ENCODE measurements around the gene ONECUT3. TPM values are rescaled to one million over a fixed set of nuclear protein-coding genes. Genes with fewer than 3 reads are reported as not detected.

The ONECUT3 gene
- total and polyA plus RNA-seq, 9 of the 15 experiments (the other 6 are each of a cell fraction or from before 2014, with no cell fraction given) = not detected

GRCh38 chr19:1763648-1764639 is 10.6 kb downstream of the ONECUT3 start:
- no TSS peak for BruUV-seq (replicated peaks)
- Histone ChIP-seq H3K4me1 (replicated peaks in 1 of 2; ENCODE audit: control insufficient read depth in 2 of 2, insufficient read depth in 2 of 2, low read length in 2 of 2) (peaks cover 9 to 63% of the 10 kb centered on the region in 2 experiments; a peak in 4 of 5 replicates), H3K27ac (ENCODE audit: extremely low read depth, low read depth, low read length) (no peak overlapping the region), H2AFZ (ENCODE audit: low read depth, low read length) (no peak overlapping the region), H3K79me2 (ENCODE audit: control insufficient read depth, insufficient read depth, low read length) (no peaks in the 10 kb centered on the region), H3K9me3 (replicated peaks; ENCODE audit: control insufficient read depth, insufficient read depth, low read depth, low read length) (no peaks in the 10 kb centered on the region), H3K27me3 (ENCODE audit: control insufficient read depth in 2 of 2, insufficient read depth in 2 of 2, low read length in 2 of 2) (peaks cover 8 to 36% of the 10 kb centered on the region in 2 experiments; a peak in 4 of 5 replicates), H3K9me1 (ENCODE audit: control insufficient read depth, insufficient read depth, low read length) (no peaks in the 10 kb centered on the region), H3K36me3 (ENCODE audit: control insufficient read depth, insufficient read depth, low read length) (no peaks in the 10 kb centered on the region), H3K9ac (ENCODE audit: insufficient read depth in 1 of 2, low read depth in 2 of 2, low read length in 2 of 2) (no peak overlapping the region), H3K4me3 (no peak overlapping the region), H4K20me1 (replicated peaks; ENCODE audit: control insufficient read depth, insufficient read depth, low read length) (no peaks in the 10 kb centered on the region; the same call in 1 of the 2 replicates), H3K4me2 (ENCODE audit: insufficient read depth, low read length) (no peak overlapping the region)
- 6% methylated on average over 36 of the region's 39 CpGs for WGBS (ENCODE audit: insufficient coverage, low coverage, missing lambda C conversion rate)
- FAIRE-seq (no peak), DNase-seq (ENCODE audit: extremely low read depth in 1 of 4, low spot score in 3 of 4) (no peak), ATAC-seq (no peak)
- intact Hi-C loops (cut with micrococcal nuclease) = loop anchor here (10.0 kb wide), 1 partner anchor 219 kb away; no protein-coding TSS in a partner anchor
- in situ Hi-C loops (cut with MboI) = loop anchor here (10.0 kb wide), 1 partner anchor 219 kb away; no protein-coding TSS in a partner anchor
- ChIA-PET POLR2A (no interaction called here), CTCF (ENCODE audit: low intra/inter-chr PET ratio) (no interaction called here)
- peak; percentile 59 for TF ChIP-seq ZNF146 (CRISPR knock-in tag; IDR thresholded peaks at IDR 0.05; ENCODE audit: unreplicated experiment)
- TF ChIP-seq MEF2A (IDR thresholded peaks at IDR 0.05; ENCODE audit: control insufficient read depth, low read depth, low read length) = no peak
- TF ChIP-seq CTBP1 (IDR thresholded peaks at IDR 0.05; ENCODE audit: borderline replicate concordance) = no peak
- no peak for TF ChIP-seq ELK1 (CRISPR knock-in tag; IDR thresholded peaks at IDR 0.05)
